ENCODE measurements around the gene PDGFRB. TPM values are rescaled to one million over a fixed set of nuclear protein-coding genes. Genes with fewer than 3 reads are reported as not detected.
A peak's percentile ranks its signal among the peaks of the same experiment; 100 is the strongest.

Gene PDGFRB
- total RNA-seq, 2 experiments from 2014 or later, result 0.58 to 0.74 TPM

DNA sequence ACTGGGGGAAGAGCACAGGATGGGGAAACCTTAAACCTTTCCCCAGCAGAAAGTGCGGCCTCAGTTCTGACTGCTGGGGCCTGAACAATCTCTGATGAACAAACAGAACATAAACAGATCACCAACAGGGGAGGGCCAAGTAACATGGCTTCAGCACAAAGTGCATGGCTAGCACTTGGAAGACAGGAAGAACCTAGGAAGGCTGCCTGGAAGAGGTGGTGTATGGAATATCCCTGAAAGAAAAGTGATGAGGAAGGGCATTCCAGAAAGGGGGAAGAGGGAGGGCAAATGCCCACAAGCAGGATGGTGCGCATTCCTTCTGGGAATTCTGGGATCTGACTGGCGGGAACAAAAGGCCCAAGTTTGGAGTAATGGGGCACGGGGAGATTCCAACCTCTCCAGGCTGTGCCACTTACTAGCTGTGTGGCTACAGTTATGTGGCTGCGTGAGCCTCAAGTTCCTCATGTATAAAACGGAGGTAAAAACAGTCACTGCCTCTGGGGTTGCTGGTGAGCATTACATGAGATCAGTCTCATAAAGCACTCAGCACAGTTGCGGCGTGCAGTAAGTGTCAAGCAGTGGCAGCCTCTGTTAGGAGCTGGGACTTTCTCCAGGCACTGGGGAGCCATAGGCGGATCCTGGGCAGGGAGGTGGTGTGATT lies 1.6 kb downstream of the PDGFRB start:
- Mint-ChIP-seq H3K9me3 (no peaks in the 10 kb centered on the region), H3K4me3 (no peak overlapping the region), H3K36me3 (ENCODE audit: low read depth) (no peaks in the 10 kb centered on the region), H3K27ac (no peak overlapping the region), H3K27me3 (peaks cover 10% of the 10 kb centered on the region), H3K4me1 (ENCODE audit: low read depth) (peaks cover 8% of the 10 kb centered on the region)
- DNase-seq, result peak; percentile 20
- ATAC-seq, result no peak
- intact Hi-C loops (cut with micrococcal nuclease), result no loop called here
- ChIA-PET POLR2A (no interaction called here), CTCF (no interaction called here)
- TF ChIP-seq CTCF (IDR thresholded peaks at IDR 0.05), result no peak

DNA sequence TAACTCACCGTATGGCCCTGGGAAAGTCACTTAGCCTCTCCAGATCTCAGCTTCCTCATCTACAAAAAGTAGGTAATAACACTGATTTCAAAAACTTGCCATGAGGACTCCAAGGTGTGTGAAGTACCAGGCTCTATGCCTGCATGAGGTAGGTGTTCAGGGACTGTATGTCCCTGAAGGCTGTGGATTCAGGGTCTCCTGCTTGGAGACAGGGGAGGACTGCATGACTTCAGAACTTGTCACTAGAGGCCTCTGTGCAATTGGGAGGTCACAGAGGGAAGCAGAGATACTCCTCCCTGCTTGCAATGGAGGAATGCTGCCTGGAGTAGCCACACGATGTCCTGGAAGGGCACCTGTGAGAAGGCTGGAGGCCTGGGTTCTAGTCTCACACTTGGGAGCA lies 2.2 kb downstream of the PDGFRB start:
- H3K4me3 Mint-ChIP-seq, result no peak overlapping the region
- peaks cover 10% of the 10 kb centered on the region for H3K27me3 Mint-ChIP-seq
- H3K9me3 Mint-ChIP-seq, result no peaks in the 10 kb centered on the region
- ChIA-PET POLR2A (no interaction called here), CTCF (no interaction called here)
- intact Hi-C loops (cut with micrococcal nuclease), result no loop called here
- H3K27ac Mint-ChIP-seq, result no peak overlapping the region
- H3K36me3 Mint-ChIP-seq (ENCODE audit: low read depth), result no peaks in the 10 kb centered on the region
- no peak for TF ChIP-seq CTCF (IDR thresholded peaks at IDR 0.05)
- DNase-seq (no peak), ATAC-seq (no peak)
- peaks cover 8% of the 10 kb centered on the region for H3K4me1 Mint-ChIP-seq (ENCODE audit: low read depth)

GRCh38 chr5:150152636-150153462 lies 2.8 kb downstream of the PDGFRB start:
- Mint-ChIP-seq H3K4me1 (ENCODE audit: low read depth) (peaks cover 8% of the 10 kb centered on the region), H3K4me3 (no peak overlapping the region), H3K27me3 (peaks cover 10% of the 10 kb centered on the region), H3K9me3 (no peaks in the 10 kb centered on the region), H3K36me3 (ENCODE audit: low read depth) (no peaks in the 10 kb centered on the region), H3K27ac (no peak overlapping the region)
- ChIA-PET POLR2A (no interaction called here), CTCF (no interaction called here)
- ATAC-seq (no peak), DNase-seq (no peak)
- intact Hi-C loops (cut with micrococcal nuclease), result no loop called here
- no peak for TF ChIP-seq CTCF (IDR thresholded peaks at IDR 0.05)

GRCh38 chr5:150149618-150150017 lies 6.0 kb downstream of the PDGFRB start:
- Mint-ChIP-seq H3K27me3 (peaks cover 3% of the 10 kb centered on the region), H3K9me3 (no peaks in the 10 kb centered on the region), H3K27ac (no peak overlapping the region), H3K36me3 (ENCODE audit: low read depth) (no peaks in the 10 kb centered on the region), H3K4me1 (ENCODE audit: low read depth) (no peaks in the 10 kb centered on the region), H3K4me3 (no peak overlapping the region)
- intact Hi-C loops (cut with micrococcal nuclease), result no loop called here
- POLR2A ChIA-PET, result no interaction called here
- ATAC-seq (peak; percentile 37), DNase-seq (no peak)
- no peak for TF ChIP-seq CTCF (IDR thresholded peaks at IDR 0.05)
- CTCF ChIA-PET, result interaction anchor here (0.9 to 1.2 kb wide), 2 partner anchors 19 to 20 kb away, joined by 3 read pairs; no protein-coding TSS in a partner anchor

Measured in activated CD8-positive, alpha-beta T cell treated with anti-CD3 and anti-CD28 coated beads for 36 hours (primary cell).